ENCODE measurements around the gene KCNE1.
"Not testable (repeated sequence)": the region's sequence is repeated elsewhere in the genome, so short reads cannot be mapped to it uniquely, and the experiment has no call there.

KCNE1 gene

DNA sequence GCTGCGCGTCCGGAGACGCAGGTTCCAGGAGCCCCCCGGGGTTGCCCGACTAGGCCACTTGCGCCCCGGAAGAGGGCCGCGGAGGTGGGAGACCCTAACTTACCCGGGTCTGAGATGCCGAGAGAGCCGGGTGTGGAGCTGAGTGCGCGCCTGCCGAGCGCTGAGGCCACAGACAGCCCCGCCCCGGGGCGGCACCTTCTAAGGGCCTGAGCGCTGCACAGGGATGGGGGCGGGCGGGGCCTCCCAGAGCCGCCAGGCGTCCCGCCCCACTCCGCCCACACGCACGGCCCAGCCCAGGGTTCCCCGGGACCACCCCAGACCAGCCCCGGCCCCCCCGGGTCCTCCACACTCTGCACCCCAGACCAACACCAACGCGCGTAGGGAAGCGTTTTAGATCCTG is 52.6 kb downstream of the KCNE1 start:
- not testable (repeated sequence) for H3K4me3 ChIP-seq (replicated peaks in 1 of 2; ENCODE audit: low read depth in 2 of 2, low read length in 2 of 2); DNase-seq (ENCODE audit: low read depth in 2 of 2)

DNA sequence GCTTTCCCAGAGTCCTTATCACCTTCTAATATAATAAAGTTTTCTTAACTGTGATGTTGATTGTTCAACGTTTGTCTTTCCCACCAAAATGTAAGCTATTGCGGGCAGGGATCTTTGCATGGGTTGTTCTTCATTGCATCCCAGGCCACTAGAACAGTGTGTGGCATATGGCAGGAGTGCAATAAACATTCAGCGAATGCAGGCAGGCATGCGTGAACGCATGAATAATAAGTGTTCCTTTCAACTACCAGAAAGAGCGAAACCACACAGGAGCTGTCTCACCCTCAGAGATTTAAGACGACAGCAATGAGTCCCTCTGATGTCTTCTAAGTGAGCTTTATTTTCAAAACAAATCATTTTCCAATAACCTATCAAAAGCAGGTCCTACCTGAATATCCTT is 53.7 kb downstream of the KCNE1 start:
- H3K4me3 ChIP-seq (replicated peaks in 1 of 2; ENCODE audit: low read depth in 2 of 2, low read length in 2 of 2); DNase-seq (ENCODE audit: low read depth in 2 of 2): not testable (repeated sequence)

DNA sequence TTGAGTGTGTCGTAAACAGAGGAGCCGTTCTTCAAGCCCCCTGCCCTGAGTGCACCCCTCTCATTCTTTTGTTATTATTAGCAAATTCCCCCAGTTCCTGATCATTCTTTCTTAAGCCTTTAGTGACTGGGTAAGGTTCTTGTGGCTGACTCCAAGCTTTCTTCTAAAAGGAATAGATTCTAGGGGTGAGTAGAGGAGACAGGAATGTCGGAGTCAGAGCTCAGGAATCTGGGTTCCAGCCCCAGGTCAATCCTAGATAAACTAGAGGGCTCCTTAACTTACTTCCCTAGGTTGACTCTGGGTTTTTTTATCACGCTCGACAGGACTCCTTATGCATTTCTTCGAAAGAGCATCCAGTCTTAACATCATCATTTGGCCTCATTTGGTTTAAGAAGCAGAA is 55.8 kb downstream of the KCNE1 start:
- H3K4me3 ChIP-seq (replicated peaks in 1 of 2; ENCODE audit: low read depth in 2 of 2, low read length in 2 of 2); DNase-seq (ENCODE audit: low read depth in 2 of 2): not testable (repeated sequence)

DNA sequence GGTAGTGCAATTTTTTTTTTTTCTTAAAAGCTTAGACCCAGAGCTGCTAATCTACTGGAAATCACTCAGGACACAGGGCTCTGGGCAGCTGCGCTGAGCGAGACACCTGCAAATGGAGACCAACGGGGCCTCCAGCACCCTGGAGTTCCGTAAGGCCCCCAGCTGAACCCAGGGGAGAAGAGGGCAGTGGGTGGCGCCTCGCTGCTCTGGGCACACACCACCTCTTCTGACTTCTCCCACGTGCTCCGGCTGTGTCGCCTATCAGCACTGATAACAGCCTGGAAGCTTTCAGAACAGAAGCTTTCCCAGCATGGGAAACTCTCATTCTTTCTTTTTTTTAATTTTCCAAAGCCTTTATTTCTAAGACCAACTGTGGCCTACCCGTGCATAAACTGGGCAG is 56.4 kb downstream of the KCNE1 start:
- H3K4me3 ChIP-seq (replicated peaks in 1 of 2; ENCODE audit: low read depth in 2 of 2, low read length in 2 of 2); DNase-seq (ENCODE audit: low read depth in 2 of 2): not testable (repeated sequence)

DNA sequence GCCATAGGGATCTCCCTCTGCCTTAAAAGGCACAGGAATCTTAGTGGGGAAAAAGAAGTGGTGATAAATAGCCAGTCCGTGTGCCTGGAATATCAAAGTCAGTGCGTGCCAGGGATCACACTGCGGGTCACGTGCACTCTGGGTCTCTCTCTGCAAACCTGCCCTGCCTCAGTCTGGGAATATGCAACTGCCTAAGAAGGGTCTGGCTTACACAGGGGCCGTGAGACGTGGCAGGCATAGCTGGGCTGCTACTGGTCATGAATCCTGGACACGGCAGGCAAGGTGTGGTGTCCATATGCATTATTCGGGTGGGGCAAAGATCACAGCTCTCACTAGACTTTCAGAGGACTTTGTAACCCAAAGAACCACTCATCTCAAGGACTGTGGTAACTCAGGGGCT is 65.0 kb downstream of the KCNE1 start:
- not testable (repeated sequence) for DNase-seq (ENCODE audit: low read depth in 2 of 2); H3K4me3 ChIP-seq (replicated peaks in 1 of 2; ENCODE audit: low read depth in 2 of 2, low read length in 2 of 2)

DNA sequence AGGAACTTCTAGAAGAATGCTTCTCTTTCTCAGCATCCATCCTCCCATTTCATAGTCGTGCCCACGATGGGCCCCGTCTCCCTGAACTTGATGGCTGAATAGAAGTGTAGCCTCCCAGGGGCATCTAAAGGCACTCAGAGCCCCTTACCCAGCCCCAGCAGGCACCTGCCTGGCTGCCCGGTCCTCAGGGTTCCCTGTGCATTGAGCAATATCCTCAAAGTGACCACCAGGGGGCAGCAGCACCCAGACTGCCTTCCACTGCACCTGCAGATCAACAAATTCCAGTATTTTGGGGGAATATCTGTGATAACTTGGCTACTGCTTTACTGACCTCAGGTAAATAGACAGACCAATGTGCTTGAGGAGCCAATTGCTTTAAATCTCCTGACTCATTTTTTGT is 68.5 kb downstream of the KCNE1 start:
- H3K4me3 ChIP-seq (replicated peaks in 1 of 2; ENCODE audit: low read depth in 2 of 2, low read length in 2 of 2); DNase-seq (ENCODE audit: low read depth in 2 of 2): not testable (repeated sequence)

DNA sequence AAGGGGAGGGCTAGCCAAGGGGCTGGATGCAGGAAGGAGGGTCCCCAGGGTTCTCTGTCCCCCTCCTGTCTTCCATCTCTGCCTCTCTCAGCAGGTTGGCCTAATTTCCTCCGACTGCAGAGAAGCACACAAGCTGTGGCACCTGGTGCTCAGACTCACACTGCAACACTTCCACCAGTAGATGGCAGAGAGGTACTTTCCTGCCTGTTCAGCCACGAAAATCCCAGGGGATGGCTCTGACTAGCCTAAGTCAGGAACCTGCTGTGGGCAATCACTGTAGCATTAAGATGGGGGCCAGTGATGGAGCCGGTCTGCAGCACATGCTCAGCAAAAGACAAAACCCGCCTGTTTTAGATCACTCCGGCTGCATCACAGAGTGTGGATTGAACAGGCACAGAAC is 82.3 kb downstream of the KCNE1 start:
- not testable (repeated sequence) for DNase-seq (ENCODE audit: low read depth in 2 of 2); H3K4me3 ChIP-seq (replicated peaks in 1 of 2; ENCODE audit: low read depth in 2 of 2, low read length in 2 of 2)

DNA sequence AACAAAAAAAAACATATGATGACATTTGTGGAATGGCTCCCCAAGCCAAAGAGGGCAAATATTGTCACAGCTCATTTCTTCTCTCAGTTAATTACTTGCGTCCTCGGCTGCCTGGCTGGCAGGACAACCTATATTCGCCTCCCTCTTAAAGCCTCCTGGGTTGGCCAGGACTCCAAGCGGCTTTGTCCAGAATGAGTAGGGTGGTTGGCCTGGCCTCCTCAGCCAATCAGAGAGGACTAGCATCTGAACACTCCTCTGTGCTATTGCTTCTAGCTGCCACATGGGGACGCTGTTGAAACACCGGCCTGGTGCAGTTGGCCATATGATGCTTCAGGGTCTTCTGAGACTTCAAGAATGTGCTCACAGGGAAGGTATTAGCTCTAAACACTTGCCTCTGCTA is 83.6 kb downstream of the KCNE1 start:
- DNase-seq (ENCODE audit: low read depth in 2 of 2), result not testable (repeated sequence)

DNA sequence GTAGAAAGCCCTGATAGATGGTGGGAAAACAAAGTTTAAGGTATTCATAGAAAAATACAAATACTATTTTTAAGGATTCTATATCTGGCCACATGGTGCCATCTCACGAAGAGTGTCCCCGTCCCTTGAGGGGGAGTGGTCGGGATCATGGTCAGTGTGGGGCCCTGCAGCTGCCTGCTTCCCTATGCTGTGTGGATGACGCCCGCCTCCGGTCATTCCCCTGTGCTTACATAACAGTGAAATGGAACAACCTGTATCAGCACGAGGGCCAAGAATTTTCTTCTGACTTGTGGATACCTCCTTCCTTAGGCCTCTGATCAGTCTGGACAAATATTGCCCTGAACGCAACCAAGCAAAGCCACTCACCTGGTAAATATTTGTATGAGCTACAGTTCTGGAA is 84.7 kb downstream of the KCNE1 start:
- not testable (repeated sequence) for DNase-seq (ENCODE audit: low read depth in 2 of 2); H3K4me3 ChIP-seq (replicated peaks in 1 of 2; ENCODE audit: low read depth in 2 of 2, low read length in 2 of 2)

More for the DNA sequence above, 83.6 kb downstream of the KCNE1 start:
- not testable (repeated sequence) for H3K4me3 ChIP-seq (replicated peaks in 1 of 2; ENCODE audit: low read depth in 2 of 2, low read length in 2 of 2)

DNA sequence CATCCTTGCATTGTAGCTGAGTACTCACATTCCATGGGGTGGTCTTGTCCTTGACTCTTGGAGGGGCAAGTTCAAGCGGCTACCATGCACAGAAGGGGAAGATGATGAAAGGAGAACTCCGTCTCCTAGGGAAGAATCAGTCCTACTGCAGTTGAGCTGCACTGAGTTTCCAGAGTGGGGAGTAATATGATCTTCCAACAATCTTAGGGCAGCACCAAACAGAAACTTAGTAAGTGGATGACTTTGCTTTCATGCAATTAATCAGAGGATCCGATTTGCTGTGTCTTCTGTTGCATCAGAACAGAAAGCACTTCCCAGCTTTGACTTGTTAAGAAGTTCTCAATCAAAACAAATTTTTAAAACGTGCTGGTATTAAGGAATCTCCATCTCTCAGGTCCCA is 88.2 kb downstream of the KCNE1 start, which contains the start of gene SMIM34:
Gene SMIM34, minus strand, starts transcription at position 147 of the 400 bp plus-strand sequence. Its CDS starts 112 bp downstream, at position 35.
- not testable (repeated sequence) for DNase-seq (ENCODE audit: low read depth in 2 of 2); H3K4me3 ChIP-seq (replicated peaks in 1 of 2; ENCODE audit: low read depth in 2 of 2, low read length in 2 of 2)

DNA sequence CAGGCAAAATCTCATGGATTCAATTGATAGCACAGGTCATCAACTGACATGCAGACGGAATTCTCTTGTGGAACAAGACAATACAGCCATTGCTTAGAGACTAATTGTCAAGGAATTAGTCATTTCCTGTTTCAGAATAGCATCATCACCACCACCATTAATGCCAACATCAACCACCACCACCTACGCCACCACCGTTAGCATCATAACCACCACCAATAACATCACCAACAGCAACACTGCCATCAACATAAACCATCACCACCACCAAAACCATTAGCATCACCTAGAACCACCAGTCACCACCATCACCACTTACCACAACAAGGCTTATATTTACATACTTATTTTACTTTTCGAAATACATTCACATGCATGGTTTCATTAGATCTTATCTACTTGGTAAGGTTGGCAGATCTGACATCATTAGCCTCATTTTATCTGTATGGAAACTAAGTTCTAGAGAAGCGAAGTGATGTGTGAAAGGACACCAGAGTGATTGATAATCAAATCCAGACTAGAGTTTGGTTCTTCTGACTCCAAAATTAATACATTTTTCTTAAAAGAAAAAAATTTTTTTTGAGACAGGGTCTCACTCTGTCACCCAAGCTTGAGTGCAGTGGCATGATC is 94.4 kb downstream of the KCNE1 start:
- not testable (repeated sequence) for H3K4me3 ChIP-seq (replicated peaks in 1 of 2; ENCODE audit: low read depth in 2 of 2, low read length in 2 of 2); DNase-seq (ENCODE audit: low read depth in 2 of 2)

DNA sequence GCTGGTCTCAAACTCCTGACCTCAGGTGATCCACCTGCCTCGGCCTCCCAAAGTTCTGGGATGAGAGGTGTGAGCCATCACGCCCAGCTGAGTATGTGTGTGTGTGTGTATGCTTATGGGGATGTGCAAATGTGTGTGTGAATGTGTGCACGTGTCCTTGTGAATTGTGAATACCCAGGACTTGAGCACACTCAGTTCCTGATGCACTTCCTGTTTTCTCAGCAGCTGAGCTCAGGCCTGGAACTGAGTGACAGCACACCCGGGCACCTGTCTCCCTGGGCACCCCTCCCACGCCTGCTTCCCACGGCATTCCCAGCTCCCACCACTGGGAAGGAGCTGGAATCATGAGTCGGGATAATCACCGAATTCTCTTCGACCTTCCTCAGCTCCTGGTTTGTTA is 104.7 kb downstream of the KCNE1 start:
- not testable (repeated sequence) for H3K4me3 ChIP-seq (replicated peaks in 1 of 2; ENCODE audit: low read depth in 2 of 2, low read length in 2 of 2); DNase-seq (ENCODE audit: low read depth in 2 of 2)

DNA sequence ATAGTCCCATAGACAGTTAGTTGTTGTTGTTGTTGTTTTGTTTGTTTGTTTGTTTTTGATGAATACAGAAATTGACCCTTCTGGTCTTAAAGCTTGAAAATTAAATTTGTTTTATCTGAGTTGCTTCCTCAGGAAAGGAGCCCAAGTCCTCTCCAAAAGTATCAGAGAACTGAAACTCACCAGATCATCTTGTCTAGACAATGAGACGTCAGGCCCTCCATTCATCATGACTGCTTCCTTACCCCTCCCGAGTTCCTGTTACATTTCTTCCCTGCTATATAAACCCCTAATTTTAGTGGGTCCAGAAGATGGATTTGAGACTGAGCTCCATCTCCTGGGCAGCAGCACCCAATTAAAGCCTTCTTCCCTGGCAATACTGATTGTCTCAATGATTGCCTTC is 105.3 kb downstream of the KCNE1 start:
- H3K4me3 ChIP-seq (replicated peaks in 1 of 2; ENCODE audit: low read depth in 2 of 2, low read length in 2 of 2); DNase-seq (ENCODE audit: low read depth in 2 of 2): not testable (repeated sequence)

DNA sequence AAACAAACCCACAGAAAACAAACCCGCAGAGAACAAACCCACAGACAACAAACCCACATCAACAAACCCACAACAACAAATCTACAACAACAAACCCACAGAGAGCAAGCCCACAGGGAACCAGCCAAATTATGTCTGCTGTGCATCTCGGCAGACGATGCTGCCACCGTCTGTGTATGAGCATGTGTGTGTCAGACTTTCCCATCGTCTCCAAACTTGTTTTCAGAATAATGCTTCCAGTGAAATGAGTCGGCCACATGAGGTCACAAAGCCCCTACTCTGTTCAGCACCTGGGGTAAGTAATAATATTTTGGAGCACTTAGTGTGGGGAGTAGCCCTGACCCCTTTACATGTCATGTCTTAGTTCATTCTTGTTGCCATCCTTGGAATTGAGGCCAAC is 105.9 kb downstream of the KCNE1 start:
- not testable (repeated sequence) for H3K4me3 ChIP-seq (replicated peaks in 1 of 2; ENCODE audit: low read depth in 2 of 2, low read length in 2 of 2); DNase-seq (ENCODE audit: low read depth in 2 of 2)

DNA sequence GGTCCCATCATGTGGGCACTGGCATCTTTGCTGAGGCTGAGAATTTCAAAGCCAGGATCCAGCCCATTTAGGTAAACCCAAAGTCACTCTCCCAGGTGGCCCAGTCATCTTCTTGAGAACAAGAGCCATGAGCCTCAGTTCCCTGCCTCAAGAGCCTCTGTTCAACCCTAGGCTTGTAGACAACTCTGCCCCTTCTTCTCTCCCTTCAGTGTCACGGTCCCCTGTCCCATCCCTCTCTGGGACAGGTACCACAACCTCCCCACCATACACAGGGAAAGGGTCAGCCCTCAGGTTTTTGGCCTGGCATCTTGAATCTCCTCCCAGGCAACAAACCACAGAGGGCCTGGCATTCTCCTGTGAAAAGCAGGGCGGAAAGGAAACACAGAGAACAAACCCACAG is 106.3 kb downstream of the KCNE1 start:
- H3K4me3 ChIP-seq (replicated peaks in 1 of 2; ENCODE audit: low read depth in 2 of 2, low read length in 2 of 2); DNase-seq (ENCODE audit: low read depth in 2 of 2): not testable (repeated sequence)

DNA sequence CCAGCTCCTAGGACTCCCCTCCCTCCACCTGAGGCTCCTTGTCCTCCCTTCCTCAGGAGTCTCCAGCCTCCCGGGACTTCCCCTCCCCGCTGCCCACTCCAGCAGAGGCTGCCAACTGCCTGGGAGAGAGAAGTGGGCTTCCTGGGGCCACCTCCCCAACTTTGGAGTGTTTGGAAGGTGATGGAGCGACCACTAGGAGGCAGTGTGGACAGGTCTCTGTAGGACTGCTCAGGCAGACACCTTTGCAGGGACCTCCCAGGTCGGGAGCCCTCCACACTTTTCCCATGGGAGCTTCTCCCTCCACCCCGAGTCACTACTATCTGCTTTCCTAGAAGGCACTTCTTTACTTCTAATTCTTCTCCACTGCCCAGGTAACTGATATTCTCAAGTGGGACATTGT is 107.3 kb downstream of the KCNE1 start:
- not testable (repeated sequence) for H3K4me3 ChIP-seq (replicated peaks in 1 of 2; ENCODE audit: low read depth in 2 of 2, low read length in 2 of 2); DNase-seq (ENCODE audit: low read depth in 2 of 2)

DNA sequence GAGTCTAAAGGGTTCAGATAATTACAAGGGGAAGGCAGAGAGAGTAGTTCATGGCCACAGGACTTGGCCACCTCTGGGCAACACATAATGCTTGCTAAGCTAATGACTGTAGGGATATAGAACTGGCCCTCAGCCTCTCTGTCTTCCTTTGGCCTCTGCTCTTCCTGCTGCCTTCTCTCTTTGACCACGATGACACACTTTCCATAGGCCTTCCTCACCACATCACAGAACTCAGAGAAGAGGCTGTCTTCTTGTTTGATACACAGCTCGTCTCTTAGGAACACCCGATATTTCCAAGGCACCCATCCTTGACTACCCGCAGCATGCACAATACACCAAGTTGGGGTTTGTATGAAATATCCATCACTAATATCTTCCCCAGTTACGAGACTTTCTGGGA is 111.5 kb downstream of the KCNE1 start:
- H3K4me3 ChIP-seq (replicated peaks in 1 of 2; ENCODE audit: low read depth in 2 of 2, low read length in 2 of 2); DNase-seq (ENCODE audit: low read depth in 2 of 2): not testable (repeated sequence)
